GM19328 (cell line): ENCODE results near the gene SNX5.

ENCODE experiments used
- ATAC-seq: cut with Tn5 transposase; IDR thresholded peaks from one replicate; pipeline ENCODE4 v1.9.1; 2021; ENCODE audit warnings: mild to moderate bottlenecking, moderate library complexity; ENCODE audit not compliant: unreplicated experiment

SNX5 gene

GRCh38 chr20:17968366-17969277 is at the start of gene SNX5, which contains the start of gene MGME1:
Gene SNX5 (minus strand): TSS chr20:17968794. CDS start chr20:17968425, 369 bp downstream.
Gene MGME1 (plus strand): TSS chr20:17969018. CDS start chr20:17969860, 842 bp downstream.
- ATAC-seq: peak; percentile 62

- ATAC-seq: no peak
Measured at GRCh38 chr20:18018100-18018499, 49.5 kb upstream of the SNX5 start.

GRCh38 chr20:18016772-18017171 is 48.2 kb upstream of the SNX5 start:
- no peak for ATAC-seq

GRCh38 chr20:18014411-18014810 is 45.8 kb upstream of the SNX5 start:
- no peak for ATAC-seq

- ATAC-seq: no peak
Measured at GRCh38 chr20:18012901-18013300, 44.3 kb upstream of the SNX5 start.

GRCh38 chr20:18011951-18012645 is 43.5 kb upstream of the SNX5 start:
- no peak for ATAC-seq

GRCh38 chr20:18011482-18011881 is 42.9 kb upstream of the SNX5 start:
- ATAC-seq: no peak

- ATAC-seq: no peak
Measured at GRCh38 chr20:18009116-18009515, 40.5 kb upstream of the SNX5 start.

GRCh38 chr20:18007534-18008292 is 39.1 kb upstream of the SNX5 start:
- no peak for ATAC-seq

GRCh38 chr20:18006684-18007083 is 38.1 kb upstream of the SNX5 start:
- ATAC-seq: no peak

- ATAC-seq: no peak
Measured at GRCh38 chr20:18005990-18006364, 37.4 kb upstream of the SNX5 start.

GRCh38 chr20:18005170-18005989 is 36.8 kb upstream of the SNX5 start:
- peak; percentile 96 for ATAC-seq

GRCh38 chr20:18004384-18005031 is 35.9 kb upstream of the SNX5 start:
- ATAC-seq: no peak

GRCh38 chr20:18003897-18004296 is 35.3 kb upstream of the SNX5 start:
- peak; percentile 24 for ATAC-seq

- ATAC-seq: no peak
Measured at GRCh38 chr20:18001131-18001921, 32.7 kb upstream of the SNX5 start.

GRCh38 chr20:17999566-17999965 is 31.0 kb upstream of the SNX5 start:
- ATAC-seq: no peak

GRCh38 chr20:17998446-17998845 is 29.9 kb upstream of the SNX5 start:
- ATAC-seq: no peak

- ATAC-seq: no peak
Measured at GRCh38 chr20:17995967-17996819, 27.6 kb upstream of the SNX5 start.
